22Rv1 (cell line): ENCODE results near the gene CST7.
"Not testable (repeated sequence)": the region's sequence is repeated elsewhere in the genome, so short reads cannot be mapped to it uniquely, and the experiment has no call there.

Experiments used
- H3K27ac ChIP-seq: fragments of 450-650 bp; 2 replicates; pipeline ENCODE4 v1.5.1; 2017
- CTCF ChIP-seq: fragments of 450-650 bp; IDR thresholded peaks from 2 replicates; pipeline ENCODE4 v1.5.1; 2017; ENCODE audit warnings: mild to moderate bottlenecking
- ZFX ChIP-seq: fragments of 450-650 bp; IDR thresholded peaks from 2 replicates; pipeline ENCODE4 v1.6.1; 2017; ENCODE audit warnings: antibody characterized with exemption, borderline replicate concordance

The CST7 gene

DNA sequence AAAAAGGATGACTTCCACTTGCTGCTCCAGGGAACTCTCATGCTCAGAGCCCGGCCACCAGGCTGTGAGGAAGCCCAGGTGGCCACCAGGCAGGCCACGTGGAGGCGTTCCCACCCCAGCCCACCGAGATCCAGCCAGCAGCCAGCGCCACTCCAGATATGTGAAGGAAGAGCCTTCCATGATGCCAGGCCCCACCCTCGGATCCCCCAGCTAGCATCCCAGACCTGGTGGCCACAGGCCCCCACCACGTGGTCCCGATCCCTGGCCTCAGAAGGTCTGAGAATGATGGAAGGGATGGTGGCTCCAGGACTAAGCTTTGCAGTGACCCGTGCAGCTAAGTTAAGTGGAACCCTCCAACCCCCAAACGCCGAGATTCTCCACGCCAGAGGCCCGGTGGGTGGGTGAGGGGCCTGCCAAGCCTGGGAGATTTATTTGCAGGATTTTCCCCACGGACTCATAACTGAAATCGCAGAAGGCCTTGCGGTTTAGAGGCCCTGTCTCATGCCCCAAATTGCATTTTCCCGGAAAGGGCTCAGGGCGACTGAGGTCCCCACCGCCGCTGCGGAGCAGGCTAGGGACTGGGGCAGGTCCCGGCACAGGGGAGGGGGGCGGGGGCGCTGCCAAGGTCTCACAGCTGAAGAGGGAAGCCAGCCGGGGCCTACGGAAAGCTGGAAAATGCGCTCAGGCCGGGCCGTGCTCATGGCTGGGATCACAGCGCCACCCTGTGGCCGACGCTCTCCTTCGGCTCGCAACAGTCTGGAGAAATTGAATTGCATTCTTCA lies 31.1 kb upstream of the CST7 start:
- no peak for TF ChIP-seq ZFX
- TF ChIP-seq CTCF: peak; percentile 88
- no peak overlapping the region for H3K27ac ChIP-seq

- no peak for TF ChIP-seq ZFX
- peak; percentile 59 for TF ChIP-seq CTCF
- no peak overlapping the region for H3K27ac ChIP-seq
Observed at GRCh38 chr20:24918579-24919566, 30.2 kb upstream of the CST7 start.

GRCh38 chr20:24919665-24920064 lies 29.4 kb upstream of the CST7 start:
- not testable (repeated sequence) for H3K27ac ChIP-seq

- H3K27ac ChIP-seq: not testable (repeated sequence)
Observed at GRCh38 chr20:24920706-24921105, 28.4 kb upstream of the CST7 start.

GRCh38 chr20:24929259-24929658 lies 19.8 kb upstream of the CST7 start:
- not testable (repeated sequence) for H3K27ac ChIP-seq

DNA sequence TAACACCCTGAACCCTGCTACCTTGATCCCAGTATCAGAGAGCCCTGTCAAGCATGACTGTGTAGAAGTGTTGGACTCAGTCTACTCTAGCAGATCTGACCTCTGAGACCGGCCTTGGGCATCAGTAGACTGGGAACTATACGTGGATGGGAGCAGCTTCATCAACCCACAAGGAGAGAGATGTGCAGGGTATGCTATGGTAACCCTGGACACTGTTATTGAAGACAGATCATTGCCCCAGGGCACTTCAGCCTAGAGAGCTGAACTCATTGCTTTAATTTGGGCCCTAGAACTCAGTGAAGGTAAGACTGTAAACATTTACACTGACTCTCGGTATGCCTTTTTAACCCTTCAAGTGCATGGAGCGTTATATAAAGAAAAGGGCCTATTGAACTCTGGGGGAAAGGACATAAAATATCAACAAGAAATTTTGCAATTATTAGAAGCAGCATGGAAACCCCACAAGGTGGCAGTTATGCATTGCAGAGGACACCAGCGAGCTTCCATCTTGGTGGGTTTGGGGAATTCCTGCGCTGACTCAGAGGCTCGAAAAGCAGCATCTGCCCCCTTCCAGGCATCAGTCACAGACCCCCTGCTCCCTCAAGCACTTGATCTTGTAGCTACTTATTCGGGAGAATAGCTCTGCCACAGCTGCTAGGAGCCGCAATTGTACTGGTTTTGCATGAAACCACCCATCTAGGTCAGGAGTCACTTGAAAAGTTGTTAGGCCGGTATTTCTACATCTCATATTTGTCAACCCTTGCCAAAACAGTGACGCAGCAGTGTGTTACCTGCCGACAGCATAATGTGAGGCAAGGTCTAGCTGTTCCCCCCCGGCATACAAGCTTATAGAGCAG lies 19.0 kb upstream of the CST7 start:
- H3K27ac ChIP-seq: peak overlapping the region; percentile 80

DNA sequence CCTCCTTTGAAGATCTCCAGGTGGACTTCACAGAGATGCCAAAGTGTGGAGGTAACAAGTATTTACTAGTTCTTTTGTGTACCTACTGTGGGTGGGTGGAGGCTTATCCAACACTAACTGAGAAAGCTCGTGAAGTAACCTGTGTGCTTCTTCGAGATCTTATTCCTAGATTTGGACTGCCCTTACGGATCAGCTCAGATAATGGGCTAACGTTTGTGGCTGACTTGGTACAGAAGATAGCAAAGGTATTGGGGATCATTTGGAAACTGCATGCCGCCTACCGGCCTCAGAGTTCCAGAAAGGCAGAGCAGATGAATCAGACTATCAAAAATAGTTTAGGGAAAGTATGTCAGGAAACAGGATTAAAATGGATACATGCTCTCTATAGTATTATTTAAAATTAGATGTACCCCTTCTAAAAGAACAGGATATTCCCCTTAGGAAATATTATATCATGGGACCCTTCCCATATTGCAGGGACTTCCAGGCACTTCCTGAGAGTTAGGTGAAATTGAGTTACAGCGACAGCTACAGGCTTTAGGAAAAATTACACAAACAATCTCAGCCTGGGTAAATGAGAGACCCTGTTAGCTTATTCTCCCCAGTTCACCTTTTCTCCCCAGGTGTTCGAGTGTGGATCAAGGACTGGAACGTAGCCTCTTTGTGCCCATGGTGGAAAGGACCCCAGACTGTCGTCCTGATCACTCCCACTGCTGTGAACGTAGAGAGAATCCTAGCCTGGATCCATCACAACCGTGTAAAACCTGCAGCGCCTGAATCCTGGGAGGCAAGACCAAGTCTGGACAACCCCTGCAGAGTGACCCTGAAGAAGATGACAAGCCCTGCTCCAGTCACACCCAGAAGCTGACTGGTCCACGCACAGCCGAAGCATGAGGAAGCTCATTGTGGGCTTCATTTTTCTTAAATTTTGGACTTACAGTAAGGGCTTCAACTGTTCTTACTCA lies 18.1 kb upstream of the CST7 start:
- TF ChIP-seq CTCF: peak; percentile 83
- H3K27ac ChIP-seq: peak overlapping the region; percentile 80

DNA sequence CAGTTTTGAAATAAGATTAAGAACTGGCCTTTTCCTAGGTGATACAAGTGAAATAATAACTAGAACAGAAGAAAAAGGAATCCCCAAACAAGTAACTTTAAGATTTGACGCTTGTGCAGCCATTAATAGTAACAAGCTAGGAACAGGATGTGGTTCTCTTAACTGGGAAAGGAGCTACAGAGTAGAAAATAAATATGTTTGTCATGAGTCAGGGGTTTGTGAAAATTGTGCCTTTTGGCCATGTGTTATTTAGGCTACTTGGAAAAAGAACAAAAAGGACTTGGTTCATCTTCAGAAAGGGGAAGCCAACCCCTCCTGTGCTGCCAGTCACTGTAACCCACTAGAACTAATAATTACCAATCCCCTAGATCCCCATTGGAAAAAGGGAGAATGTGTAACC lies 17.2 kb upstream of the CST7 start:
- H3K27ac ChIP-seq: not testable (repeated sequence)

DNA sequence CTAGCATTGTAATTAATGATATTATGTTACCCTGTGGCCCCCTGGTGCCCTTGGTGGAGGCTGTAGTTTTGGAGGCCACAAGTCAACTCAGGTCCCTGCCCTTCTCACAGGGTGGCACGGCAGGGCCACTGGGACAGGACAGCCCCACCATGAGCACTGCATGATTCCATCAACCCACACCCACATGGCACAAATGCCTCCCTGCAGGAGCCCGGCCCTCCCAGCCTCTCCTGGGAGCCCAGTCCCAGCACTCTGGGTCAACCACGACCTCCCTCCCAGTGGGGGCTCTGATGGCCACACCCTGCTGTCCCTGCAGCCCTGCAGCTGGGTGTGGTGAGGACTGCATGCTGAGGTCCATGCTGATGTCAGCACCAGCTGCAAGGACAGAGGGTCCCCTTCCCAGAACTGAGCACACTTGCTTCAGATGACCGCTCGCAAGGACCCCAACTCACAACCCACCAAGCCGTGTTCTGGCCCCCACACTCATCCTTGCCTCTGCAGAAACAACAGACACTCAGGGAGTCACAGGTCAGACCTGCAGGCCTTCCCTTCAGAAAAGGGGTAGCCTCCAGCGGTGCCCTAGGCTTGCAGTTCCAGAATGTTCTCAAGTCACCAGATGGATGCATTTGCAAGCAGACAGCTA lies 15.7 kb upstream of the CST7 start:
- TF ChIP-seq ZFX (no peak), CTCF (no peak)
- no peak overlapping the region for H3K27ac ChIP-seq
